Esophagus squamous epithelium (tissue), 4 donors: ENCODE measurements around the gene ENHO.

Experiments
- CTCF ChIP-seq, 6 experiments: fragments of 450-650 bp in 4 of 6; fragments of 200-600 bp in 2 of 6; sonication (generic) in 2 of 6; IDR thresholded peaks; one replicate each; pipeline ENCODE4 v1.5.1; 2016 to 2019; ENCODE audit warnings: antibody characterized with exemption in 6 of 6, mild to moderate bottlenecking in 4 of 6, moderate library complexity in 4 of 6
- POLR2A ChIP-seq, 4 donors: fragments of 450-650 bp; IDR thresholded peaks; one replicate each; pipeline ENCODE4 v1.6.1; 2017; ENCODE audit warnings: antibody characterized with exemption in 4 of 4, mild to moderate bottlenecking in 4 of 4, moderate library complexity in 3 of 4

- TF ChIP-seq CTCF (IDR thresholded peaks at IDR 0.05) (no peak), POLR2A (IDR thresholded peaks at IDR 0.05) (no peak)
Observed at GRCh38 chr9:34485822-34486221, 37.0 kb downstream of the ENHO start.
